Measurements from ENCODE around the gene RUNX2.

- TF ChIP-seq POLR2AphosphoS5 (IDR thresholded peaks at IDR 0.05; ENCODE audit: low read depth, low read length) = no peak
- TF ChIP-seq POLR2A (IDR thresholded peaks at IDR 0.05; ENCODE audit: low read depth, low read length) = no peak
Measured at GRCh38 chr6:45552536-45552935, 224.4 kb downstream of the RUNX2 start.
